GM23338 (cell line): ENCODE results near the gene CEP135. TPM values are rescaled to one million over a fixed set of nuclear protein-coding genes. Genes with fewer than 3 reads are reported as not detected.

ENCODE experiments used
- ATAC-seq: fragments of 200-7000 bp; cut with Tn5 transposase; 3 replicates; pipeline ENCODE4 v1.9.1; 2020
- DNase-seq: peaks from one replicate; pipeline ENCODE4 v3.0.0-alpha.2; 2015; ENCODE audit warnings: low spot score
- H2AFZ ChIP-seq: fragments of 200-600 bp; sonication (generic); 2 replicates; pipeline ENCODE4 v1.8.0; 2016; ENCODE audit warnings: antibody characterized with exemption, mild to moderate bottlenecking, moderate library complexity
- H3F3A ChIP-seq: fragments of 200-600 bp; sonication (generic); replicated peaks from 2 replicates; pipeline ENCODE4 v1.8.0; 2017; ENCODE audit warnings: antibody characterized with exemption, mixed run types, low read depth
- H3K27ac ChIP-seq: fragments of 200-600 bp; sonication (generic); 2 replicates; pipeline ENCODE4 v1.6.1; 2016; ENCODE audit warnings: low read depth
- H3K27me3 ChIP-seq: fragments of 200-600 bp; sonication (generic); 2 replicates; pipeline ENCODE4 v1.8.0; 2016; ENCODE audit warnings: mild to moderate bottlenecking, mixed run types, moderate library complexity; ENCODE audit not compliant: insufficient read depth
- H3K36me3 ChIP-seq: fragments of 200-600 bp; sonication (generic); 2 replicates; pipeline ENCODE4 v1.8.0; 2016; ENCODE audit warnings: mild to moderate bottlenecking; ENCODE audit not compliant: insufficient read depth
- H3K4me1 ChIP-seq: fragments of 200-600 bp; sonication (generic); 2 replicates; pipeline ENCODE4 v1.8.0; 2016; ENCODE audit warnings: mild to moderate bottlenecking, moderate library complexity; ENCODE audit not compliant: insufficient read depth
- H3K4me2 ChIP-seq: fragments of 200-600 bp; sonication (generic); 2 replicates; pipeline ENCODE4 v1.7.1; 2017; ENCODE audit warnings: mixed run types
- H3K4me3 ChIP-seq: fragments of 200-600 bp; sonication (generic); 2 replicates; pipeline ENCODE4 v1.6.1; 2016; ENCODE audit warnings: mixed run types
- H3K79me2 ChIP-seq: fragments of 200-600 bp; sonication (generic); replicated peaks from 2 replicates; pipeline ENCODE4 v1.8.0; 2017; ENCODE audit warnings: mild to moderate bottlenecking; ENCODE audit not compliant: insufficient read depth
- H3K9me2 ChIP-seq: fragments of 200-600 bp; sonication (generic); 2 replicates; pipeline ENCODE4 v1.8.0; 2017; ENCODE audit not compliant: insufficient read depth
- H4K20me1 ChIP-seq: fragments of 200-600 bp; sonication (generic); replicated peaks from 2 replicates; pipeline ENCODE4 v1.8.0; 2017; ENCODE audit warnings: mild to moderate bottlenecking; ENCODE audit not compliant: insufficient read depth
- H3K27ac Mint-ChIP-seq: 2 replicates; pipeline ENCODE4 v1.8.0; 2020; ENCODE audit warnings: inconsistent platforms, mild to moderate bottlenecking, moderate library complexity, mixed read lengths
- H3K27me3 Mint-ChIP-seq: 3 replicates; pipeline ENCODE4 v1.8.0; 2022; ENCODE audit warnings: low read depth, mild to moderate bottlenecking, moderate library complexity, mixed read lengths, inconsistent platforms; ENCODE audit not compliant: insufficient read depth, poor library complexity
- H3K36me3 Mint-ChIP-seq: 3 replicates; pipeline ENCODE4 v1.8.0; 2021; ENCODE audit warnings: low read depth, mild to moderate bottlenecking, inconsistent platforms, moderate library complexity, mixed read lengths
- H3K4me1 Mint-ChIP-seq: 3 replicates; pipeline ENCODE4 v1.8.0; 2020; ENCODE audit warnings: mild to moderate bottlenecking, inconsistent platforms, mixed read lengths
- H3K4me3 Mint-ChIP-seq: 3 replicates; pipeline ENCODE4 v1.8.0; 2021; ENCODE audit warnings: moderate library complexity, mild to moderate bottlenecking, inconsistent platforms, mixed read lengths
- H3K9me3 Mint-ChIP-seq: 3 replicates; pipeline ENCODE4 v1.8.0; 2020; ENCODE audit warnings: moderate library complexity, mild to moderate bottlenecking, inconsistent platforms, mixed read lengths
- CREB1 ChIP-seq: fragments of 250-450 bp; sonication (Bioruptor Pico); IDR thresholded peaks from 2 replicates; pipeline ENCODE4 v1.5.0; 2020; ENCODE audit warnings: low read depth, mild to moderate bottlenecking, moderate library complexity
- CTCF ChIP-seq, 2 experiments: fragments of 200-600 bp in 1 of 2; sonication (generic) in 1 of 2; conservative IDR thresholded peaks; 2 replicates each; pipeline versions ENCODE4 v1.5.1 to v1.6.1; 2016 to 2017; ENCODE audit warnings: antibody characterized with exemption in 2 of 2, low read depth in 2 of 2, mild to moderate bottlenecking in 2 of 2, moderate library complexity in 1 of 2
- EZH2phosphoT487 ChIP-seq: fragments of 200-600 bp; sonication (generic); IDR thresholded peaks from one replicate; pipeline ENCODE4 v1.8.1; 2018; ENCODE audit warnings: antibody characterized with exemption; ENCODE audit not compliant: unreplicated experiment
- JUNB ChIP-seq: IDR thresholded peaks from one replicate; pipeline ENCODE4 v1.6.1; 2016; ENCODE audit warnings: antibody characterized with exemption; ENCODE audit not compliant: unreplicated experiment
- POLR2AphosphoS5 ChIP-seq: IDR thresholded peaks from 2 replicates; pipeline ENCODE4 v1.6.1; 2016; ENCODE audit warnings: antibody characterized with exemption, low read depth
- long read RNA-seq: library from polyadenylated mRNA; unstranded; transcript quantifications from one replicate; pipeline ENCODE4 v2.0.0, GENCODE V29; 2020; ENCODE audit not compliant: unreplicated experiment
- polyA plus RNA-seq: library from polyadenylated mRNA; unstranded; fragments of >200 nt; fragmentation: Nextera tagmentation; extraction: Ambion mirVana; gene quantifications from 2 replicates; pipeline ENCODE4 v1.2.1, GENCODE V29; 2016
- total RNA-seq: library from RNA; depleted of rRNA; stranded (reverse); fragments of >200 nt; shearing (Covaris generic); gene quantifications from 2 replicates; pipeline ENCODE4 v1.2.3, GENCODE V29; 2014; rRNA removed
- TF ChIP-seq, protein P1 (sequence below): IDR thresholded peaks from 2 replicates; pipeline ENCODE4 v1.6.1; 2016; ENCODE audit warnings: antibody characterized with exemption

CEP135 gene
- total RNA-seq (13.6 and 15.7 TPM in 2 replicates), polyA plus RNA-seq (8.3 and 11.8 TPM in 2 replicates)
- long read RNA-seq, partial matches to known transcripts: 10 of 12 reads
- long read RNA-seq, other reads (novel, unspliced or antisense): 2 of 12 reads

DNA sequence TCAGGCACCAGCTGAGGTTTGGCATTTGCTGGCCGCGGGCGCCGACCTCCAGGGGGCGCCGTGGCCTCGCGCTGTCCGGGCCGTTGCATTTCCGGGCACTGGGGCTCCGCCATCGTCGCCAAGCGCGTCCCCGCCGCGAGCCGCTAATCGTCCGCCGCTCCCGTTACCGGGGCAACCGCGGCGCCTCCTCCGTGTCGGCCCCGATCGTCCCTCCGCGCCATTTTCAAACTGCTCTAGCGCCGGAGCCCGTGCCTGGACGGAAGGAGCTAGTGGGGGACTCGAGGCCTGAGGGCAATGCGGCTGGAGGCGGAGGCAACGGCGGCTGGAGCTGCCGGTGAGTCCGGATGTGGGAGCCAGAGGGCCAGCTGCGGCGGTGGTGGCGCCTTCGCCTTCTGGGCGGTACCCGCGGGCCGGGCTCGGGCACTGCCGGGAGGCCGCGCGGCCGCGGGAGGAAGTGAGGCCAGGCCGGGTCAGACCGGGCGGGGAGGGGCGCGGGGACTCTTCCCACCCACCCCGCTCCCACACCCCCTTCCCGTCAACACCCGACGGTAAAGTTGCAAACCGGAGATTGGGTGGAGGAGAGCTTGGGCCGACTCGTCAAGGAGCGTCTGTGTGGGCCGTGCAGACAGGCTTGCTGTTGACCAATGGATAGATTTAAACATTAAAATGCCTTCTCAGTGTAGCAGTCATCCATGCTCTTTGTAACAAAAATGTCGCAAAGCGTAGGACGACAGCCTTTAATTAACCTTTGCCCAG, at the start of gene CEP135:
CEP135 (plus strand) TSS at position 220 of the 756 bp plus-strand sequence. CDS start 3,186 bp downstream, outside the sequence.
- H3K79me2 ChIP-seq: peaks cover 26% of the 10 kb centered on the region
- peak; percentile 90 for ATAC-seq
- peaks cover 10% of the 10 kb centered on the region for H3K36me3 Mint-ChIP-seq

GRCh38 chr4:55902677-55903076, 46.1 kb upstream of the CEP135 start:
- TF ChIP-seq CTCF (conservative IDR thresholded peaks at IDR 0.05; ENCODE audit: low read depth in 2 of 2): no peak
- no peak for TF ChIP-seq JUNB
- H3K4me3 ChIP-seq: no peak overlapping the region
- H3K27ac ChIP-seq: no peak overlapping the region
- no peaks in the 10 kb centered on the region for H4K20me1 ChIP-seq
- Mint-ChIP-seq H3K4me1 (no peaks in the 10 kb centered on the region), H3K36me3 (peaks cover 4% of the 10 kb centered on the region; the same call in 1 of the 3 replicates), H3K4me3 (no peak overlapping the region), H3K27ac (no peak overlapping the region), H3K27me3 (peaks cover 3% of the 10 kb centered on the region), H3K9me3 (no peaks in the 10 kb centered on the region)
- H3K4me2 ChIP-seq: no peak overlapping the region
- no peaks in the 10 kb centered on the region for H3K79me2 ChIP-seq
- H3K36me3 ChIP-seq: no peaks in the 10 kb centered on the region
- H3K27me3 ChIP-seq: no peaks in the 10 kb centered on the region
- H3K4me1 ChIP-seq: no peaks in the 10 kb centered on the region
- DNase-seq: no peak
- ATAC-seq: no peak
- H3K9me2 ChIP-seq: no peaks in the 10 kb centered on the region
- no peaks in the 10 kb centered on the region for H3F3A ChIP-seq
- no peak overlapping the region for H2AFZ ChIP-seq

More for the DNA sequence above, at the start of gene CEP135:
- Histone ChIP-seq H3K27me3 (no peaks in the 10 kb centered on the region), H3K27ac (peak within 1 kb of the TSS; percentile 75), H2AFZ (peak within 1 kb of the TSS; percentile 44), H3K4me3 (peak within 1 kb of the TSS; percentile 58), H3K4me2 (peak within 1 kb of the TSS; percentile 79), H4K20me1 (no peaks in the 10 kb centered on the region; the same call in 1 of the 2 replicates), H3K4me1 (peaks cover 26% of the 10 kb centered on the region), H3K9me2 (no peaks in the 10 kb centered on the region), H3F3A (peaks cover 6% of the 10 kb centered on the region), H3K36me3 (no peaks in the 10 kb centered on the region; the same call in 1 of the 2 replicates)
- peak; percentile 96 for DNase-seq
- Mint-ChIP-seq H3K27me3 (peaks cover 4% of the 10 kb centered on the region), H3K27ac (peak within 1 kb of the TSS; percentile 95), H3K4me1 (peaks cover 25% of the 10 kb centered on the region), H3K4me3 (peak within 1 kb of the TSS; percentile 92), H3K9me3 (no peaks in the 10 kb centered on the region)
- TF ChIP-seq POLR2AphosphoS5: peak; percentile 88
- TF ChIP-seq CTCF (conservative IDR thresholded peaks at IDR 0.05; ENCODE audit: low read depth in 2 of 2): peak; percentile 74 to 90
- TF ChIP-seq, protein P1, sequence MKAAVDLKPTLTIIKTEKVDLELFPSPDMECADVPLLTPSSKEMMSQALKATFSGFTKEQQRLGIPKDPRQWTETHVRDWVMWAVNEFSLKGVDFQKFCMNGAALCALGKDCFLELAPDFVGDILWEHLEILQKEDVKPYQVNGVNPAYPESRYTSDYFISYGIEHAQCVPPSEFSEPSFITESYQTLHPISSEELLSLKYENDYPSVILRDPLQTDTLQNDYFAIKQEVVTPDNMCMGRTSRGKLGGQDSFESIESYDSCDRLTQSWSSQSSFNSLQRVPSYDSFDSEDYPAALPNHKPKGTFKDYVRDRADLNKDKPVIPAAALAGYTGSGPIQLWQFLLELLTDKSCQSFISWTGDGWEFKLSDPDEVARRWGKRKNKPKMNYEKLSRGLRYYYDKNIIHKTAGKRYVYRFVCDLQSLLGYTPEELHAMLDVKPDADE: peak; percentile 69
- TF ChIP-seq CREB1 (CRISPR knock-in tag): peak; percentile 65
- no peak for TF ChIP-seq EZH2phosphoT487
